ENCODE results near the gene SLX4IP. TPM values are rescaled to one million over a fixed set of nuclear protein-coding genes. Genes with fewer than 3 reads are reported as not detected.
"Not testable (repeated sequence)": the region's sequence is repeated elsewhere in the genome, so short reads cannot be mapped to it uniquely, and the experiment has no call there.

SLX4IP gene
- total RNA-seq: 1 to 10 TPM; 3.4 to 6.3 (median 3.9) TPM

DNA sequence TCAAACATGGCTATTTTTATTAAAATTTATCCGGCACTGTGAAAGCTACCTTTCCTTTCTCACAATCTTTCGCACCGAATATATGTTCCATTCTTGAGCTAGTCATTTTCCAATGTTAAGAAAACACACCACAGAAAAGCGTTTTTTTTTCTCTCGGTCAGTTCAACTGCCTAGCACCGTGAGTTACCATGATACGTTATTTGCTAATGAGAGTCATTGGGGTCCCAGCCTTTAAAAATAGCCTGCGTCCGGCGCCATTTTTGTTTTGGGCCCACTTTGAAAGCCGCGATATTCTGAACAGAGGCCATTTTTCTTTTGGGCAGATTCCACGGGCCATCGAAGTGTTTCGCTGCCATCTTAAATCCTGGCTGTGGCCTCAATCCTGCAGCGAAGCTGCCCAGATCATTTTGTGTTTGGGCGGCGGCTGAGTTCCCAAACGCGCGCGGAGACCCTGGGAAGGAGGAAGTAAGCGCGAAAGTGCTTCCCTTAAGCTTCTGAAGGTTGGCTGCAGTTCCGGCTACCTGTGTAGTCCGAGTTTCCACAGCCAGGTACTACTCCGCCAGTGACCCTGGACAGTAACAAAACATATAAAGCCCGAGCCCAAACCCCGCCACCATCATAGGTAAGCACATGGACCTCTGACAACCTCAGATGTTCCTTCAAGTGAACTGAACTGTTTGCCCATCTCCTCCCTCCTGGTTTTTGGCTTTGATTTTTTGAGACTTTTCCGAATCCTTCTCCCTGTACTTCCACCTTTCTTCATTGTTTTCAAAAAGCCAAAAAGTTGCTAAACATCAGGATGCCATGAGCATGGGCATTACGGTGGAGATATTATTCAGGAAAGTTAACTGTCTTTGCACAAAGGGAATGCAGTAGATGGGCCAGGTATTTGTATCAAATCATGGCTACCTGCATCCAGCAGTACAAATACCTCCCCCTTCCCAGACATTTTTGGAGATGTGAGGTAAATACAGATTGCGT is at the start of gene SLX4IP:
TSS of gene SLX4IP (plus strand) at position 474 of the 981 bp plus-strand sequence. CDS start 22,900 bp downstream, outside the sequence.
- peaks cover 12 to 53% (median 27%) of the 10 kb centered on the region in 3 donors for H3K4me1 ChIP-seq
- peak; percentile 43 for DNase-seq
- no peaks in the 10 kb centered on the region for H3K36me3 ChIP-seq
- H3K27me3 ChIP-seq: no peaks in the 10 kb centered on the region
- TF ChIP-seq, protein P1, sequence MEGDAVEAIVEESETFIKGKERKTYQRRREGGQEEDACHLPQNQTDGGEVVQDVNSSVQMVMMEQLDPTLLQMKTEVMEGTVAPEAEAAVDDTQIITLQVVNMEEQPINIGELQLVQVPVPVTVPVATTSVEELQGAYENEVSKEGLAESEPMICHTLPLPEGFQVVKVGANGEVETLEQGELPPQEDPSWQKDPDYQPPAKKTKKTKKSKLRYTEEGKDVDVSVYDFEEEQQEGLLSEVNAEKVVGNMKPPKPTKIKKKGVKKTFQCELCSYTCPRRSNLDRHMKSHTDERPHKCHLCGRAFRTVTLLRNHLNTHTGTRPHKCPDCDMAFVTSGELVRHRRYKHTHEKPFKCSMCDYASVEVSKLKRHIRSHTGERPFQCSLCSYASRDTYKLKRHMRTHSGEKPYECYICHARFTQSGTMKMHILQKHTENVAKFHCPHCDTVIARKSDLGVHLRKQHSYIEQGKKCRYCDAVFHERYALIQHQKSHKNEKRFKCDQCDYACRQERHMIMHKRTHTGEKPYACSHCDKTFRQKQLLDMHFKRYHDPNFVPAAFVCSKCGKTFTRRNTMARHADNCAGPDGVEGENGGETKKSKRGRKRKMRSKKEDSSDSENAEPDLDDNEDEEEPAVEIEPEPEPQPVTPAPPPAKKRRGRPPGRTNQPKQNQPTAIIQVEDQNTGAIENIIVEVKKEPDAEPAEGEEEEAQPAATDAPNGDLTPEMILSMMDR (IDR thresholded peaks at IDR 0.05): no peak
- no peak for TF ChIP-seq POLR2A (IDR thresholded peaks at IDR 0.05)
- H3K9me3 ChIP-seq: no peaks in the 10 kb centered on the region
- peak within 1 kb of the TSS; percentile 72 to 91 (median 84) for H3K4me3 ChIP-seq
- intact Hi-C loops (cut with DNase I): no loop called here
- H3K27ac ChIP-seq: peak within 1 kb of the TSS; percentile 91 to 97 (median 94)
- WGBS, 2 donors: 2 to 3% methylated on average over 14 to 32 of the region's 32 CpGs

DNA sequence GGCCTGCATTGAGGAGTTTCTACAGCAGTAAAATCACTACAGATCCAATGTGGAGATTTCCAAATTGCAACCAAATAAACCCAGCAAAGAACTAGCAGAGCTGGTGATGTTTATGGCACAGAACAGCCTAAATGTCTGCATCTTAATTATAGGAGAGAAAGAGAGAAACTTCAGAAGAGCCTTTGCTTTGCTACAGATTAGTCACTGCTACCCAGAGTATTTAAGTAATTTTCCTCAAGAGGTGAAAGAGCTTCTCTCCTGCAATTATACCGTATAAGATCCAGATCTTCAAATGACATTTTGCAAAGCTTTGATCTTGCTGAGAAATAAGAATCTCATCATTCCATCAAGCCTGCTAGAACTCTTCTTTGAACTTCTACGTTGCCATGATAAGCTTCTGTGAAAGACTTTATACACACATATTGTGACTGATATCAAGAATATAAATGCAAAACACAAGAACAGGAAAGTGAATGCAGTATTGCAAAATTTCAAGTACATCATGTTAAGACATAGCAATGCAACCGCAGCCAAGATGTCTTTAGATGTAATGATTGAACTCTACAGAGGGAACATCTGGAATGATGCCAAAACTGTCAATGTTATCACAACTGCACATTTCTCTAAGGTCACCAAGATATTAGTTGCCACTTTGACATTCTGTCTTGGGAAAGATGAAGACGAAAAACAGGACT is 49.1 kb upstream of the SLX4IP start:
- TF ChIP-seq, protein P1 (IDR thresholded peaks at IDR 0.05): no peak
- no peak for TF ChIP-seq POLR2A (IDR thresholded peaks at IDR 0.05)
- H3K27ac ChIP-seq: no peak overlapping the region
- DNase-seq: no peak
- no peaks in the 10 kb centered on the region for H3K36me3 ChIP-seq
- WGBS, 2 donors: 65 to 72% methylated on average over 4 of the region's 4 CpGs
- H3K4me1 ChIP-seq: no peaks in the 10 kb centered on the region
- H3K4me3 ChIP-seq: no peak overlapping the region
- intact Hi-C loops (cut with DNase I): no loop called here
- no peaks in the 10 kb centered on the region for H3K9me3 ChIP-seq
- H3K27me3 ChIP-seq: no peaks in the 10 kb centered on the region

DNA sequence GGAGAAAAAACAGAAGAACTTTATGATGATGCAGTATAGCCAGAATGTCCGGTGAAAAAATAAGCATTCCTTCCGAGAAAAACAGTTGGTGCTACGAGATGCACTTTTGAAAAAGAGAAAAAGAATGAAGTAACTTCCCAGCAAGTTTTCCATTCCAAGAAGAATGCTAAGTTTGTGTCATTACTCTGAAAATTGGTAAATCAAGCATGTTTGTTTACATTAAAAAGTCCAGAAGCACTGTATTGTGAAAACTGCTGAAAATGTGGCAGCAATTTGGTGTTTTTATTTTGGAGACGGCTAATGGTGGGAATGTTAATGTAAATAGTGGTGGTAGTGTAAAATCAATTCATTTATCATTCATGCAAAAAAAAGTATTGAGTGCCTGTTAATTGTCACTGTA is 47.4 kb upstream of the SLX4IP start:
- no peak for DNase-seq
- no peaks in the 10 kb centered on the region for H3K27me3 ChIP-seq
- no peak for TF ChIP-seq POLR2A (IDR thresholded peaks at IDR 0.05)
- TF ChIP-seq, protein P1 (IDR thresholded peaks at IDR 0.05): no peak
- no peak overlapping the region for H3K4me3 ChIP-seq
- H3K27ac ChIP-seq: no peak overlapping the region
- no peaks in the 10 kb centered on the region for H3K36me3 ChIP-seq
- no peaks in the 10 kb centered on the region for H3K4me1 ChIP-seq
- intact Hi-C loops (cut with DNase I): no loop called here
- no peaks in the 10 kb centered on the region for H3K9me3 ChIP-seq
- 83 to 88% methylated on average over 4 of the region's 4 CpGs for WGBS, 2 donors

DNA sequence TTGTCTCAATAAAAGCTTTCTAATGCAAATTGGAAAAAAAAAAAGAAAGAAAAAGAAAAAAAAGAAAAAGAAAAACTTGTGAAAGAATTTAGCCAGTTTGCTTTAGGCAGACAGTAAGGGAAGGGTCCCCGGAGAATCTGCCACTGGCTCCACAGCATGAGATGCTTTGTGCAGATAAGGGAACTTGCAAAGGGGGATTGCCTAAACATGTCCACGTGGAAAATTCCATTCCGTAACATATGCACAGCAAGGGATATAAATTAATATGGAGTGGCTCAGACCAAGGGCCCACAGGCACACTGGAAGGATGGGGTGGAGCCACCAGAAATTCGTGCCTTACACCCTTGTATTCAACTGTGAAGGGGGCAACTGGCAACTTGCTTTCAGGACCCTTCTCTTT is 46.5 kb upstream of the SLX4IP start:
- H3K4me3 ChIP-seq: no peak overlapping the region
- H3K36me3 ChIP-seq: no peaks in the 10 kb centered on the region
- intact Hi-C loops (cut with DNase I): no loop called here
- no peak for TF ChIP-seq POLR2A (IDR thresholded peaks at IDR 0.05)
- TF ChIP-seq, protein P1 (IDR thresholded peaks at IDR 0.05): no peak
- 53 to 54% methylated on average over 4 of the region's 4 CpGs for WGBS, 2 donors
- no peaks in the 10 kb centered on the region for H3K4me1 ChIP-seq
- no peak overlapping the region for H3K27ac ChIP-seq
- H3K27me3 ChIP-seq: no peaks in the 10 kb centered on the region
- DNase-seq: no peak
- H3K9me3 ChIP-seq: no peaks in the 10 kb centered on the region

DNA sequence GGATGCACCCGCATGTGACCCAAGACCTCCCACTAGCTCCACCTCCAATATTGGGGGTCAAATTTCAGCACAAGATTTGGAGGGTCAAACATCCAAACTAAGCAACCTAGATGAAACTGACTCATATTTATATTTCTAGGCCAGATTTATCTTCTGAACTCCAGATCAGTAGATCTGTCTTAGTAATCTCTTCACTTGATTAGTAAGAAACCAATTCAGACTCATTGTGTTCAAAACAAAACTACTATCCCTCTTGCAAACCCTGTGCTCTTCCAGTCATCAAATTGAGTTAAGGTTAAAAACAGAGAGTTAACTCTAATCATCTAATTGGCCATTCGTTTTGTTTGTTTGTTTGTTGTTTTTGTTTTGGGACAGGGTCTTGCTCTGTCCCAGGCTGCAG is 44.4 kb upstream of the SLX4IP start:
- Histone ChIP-seq H3K36me3 (no peaks in the 10 kb centered on the region), H3K4me3 (no peak overlapping the region), H3K4me1 (no peaks in the 10 kb centered on the region), H3K27ac (no peak overlapping the region), H3K27me3 (no peaks in the 10 kb centered on the region), H3K9me3 (no peaks in the 10 kb centered on the region)
- 81 to 97% methylated on average over 2 of the region's 2 CpGs for WGBS, 2 donors
- no peak for DNase-seq
- TF ChIP-seq, protein P1 (IDR thresholded peaks at IDR 0.05): no peak
- TF ChIP-seq POLR2A (IDR thresholded peaks at IDR 0.05): no peak
- intact Hi-C loops (cut with DNase I): no loop called here

DNA sequence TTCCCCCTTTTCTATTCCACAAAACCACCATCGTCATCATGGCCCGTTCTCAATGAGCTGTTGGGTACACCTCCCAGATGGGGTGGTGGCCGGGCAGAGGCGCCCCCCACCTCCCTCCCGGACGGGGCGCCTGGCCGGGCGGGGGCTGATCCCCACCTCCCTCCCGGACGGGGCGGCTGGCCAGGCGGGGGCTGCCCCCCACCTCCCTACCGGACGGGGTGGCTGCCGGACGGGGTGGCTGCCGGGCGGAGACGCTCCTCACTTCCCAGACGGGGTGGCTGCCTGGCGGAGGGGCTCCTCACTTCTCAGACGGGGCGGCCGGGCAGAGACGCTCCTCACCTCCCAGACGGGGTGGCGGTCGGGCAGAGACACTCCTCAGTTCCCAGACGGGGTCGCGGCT is 40.4 kb upstream of the SLX4IP start:
- DNase-seq; H3K4me1 ChIP-seq; intact Hi-C loops (cut with DNase I); H3K27ac ChIP-seq; H3K9me3 ChIP-seq; H3K36me3 ChIP-seq; H3K27me3 ChIP-seq; H3K4me3 ChIP-seq: not testable (repeated sequence)
- WGBS, 2 donors: no CpG with 5 or more reads among the region's 32 CpGs

Measured in esophagus squamous epithelium (tissue), 5 donors.